ENCODE results near the gene PDE9A.

DNA sequence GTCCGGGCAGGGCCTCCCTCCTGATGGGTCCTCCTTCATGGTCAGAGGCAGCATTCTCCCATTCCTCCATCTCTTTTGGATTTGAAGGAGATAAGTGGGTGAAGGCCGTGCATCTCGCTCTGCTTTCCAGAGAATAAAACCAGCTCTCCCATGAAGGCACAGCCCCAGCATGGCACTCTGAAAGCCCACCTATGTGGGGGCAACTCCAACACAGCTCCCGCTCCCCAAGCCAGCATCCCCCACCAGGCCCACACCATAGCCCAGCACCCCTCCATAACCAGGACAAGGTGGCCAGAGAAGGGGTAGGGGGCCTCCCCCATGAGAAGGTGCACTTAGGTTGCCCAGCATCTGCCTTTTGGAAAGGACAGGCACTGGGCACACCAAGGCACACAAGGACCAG, 112.2 kb downstream of the PDE9A start:
- TF ChIP-seq, protein P1, sequence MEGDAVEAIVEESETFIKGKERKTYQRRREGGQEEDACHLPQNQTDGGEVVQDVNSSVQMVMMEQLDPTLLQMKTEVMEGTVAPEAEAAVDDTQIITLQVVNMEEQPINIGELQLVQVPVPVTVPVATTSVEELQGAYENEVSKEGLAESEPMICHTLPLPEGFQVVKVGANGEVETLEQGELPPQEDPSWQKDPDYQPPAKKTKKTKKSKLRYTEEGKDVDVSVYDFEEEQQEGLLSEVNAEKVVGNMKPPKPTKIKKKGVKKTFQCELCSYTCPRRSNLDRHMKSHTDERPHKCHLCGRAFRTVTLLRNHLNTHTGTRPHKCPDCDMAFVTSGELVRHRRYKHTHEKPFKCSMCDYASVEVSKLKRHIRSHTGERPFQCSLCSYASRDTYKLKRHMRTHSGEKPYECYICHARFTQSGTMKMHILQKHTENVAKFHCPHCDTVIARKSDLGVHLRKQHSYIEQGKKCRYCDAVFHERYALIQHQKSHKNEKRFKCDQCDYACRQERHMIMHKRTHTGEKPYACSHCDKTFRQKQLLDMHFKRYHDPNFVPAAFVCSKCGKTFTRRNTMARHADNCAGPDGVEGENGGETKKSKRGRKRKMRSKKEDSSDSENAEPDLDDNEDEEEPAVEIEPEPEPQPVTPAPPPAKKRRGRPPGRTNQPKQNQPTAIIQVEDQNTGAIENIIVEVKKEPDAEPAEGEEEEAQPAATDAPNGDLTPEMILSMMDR (IDR thresholded peaks at IDR 0.05; ENCODE audit: borderline replicate concordance, extremely low read depth, low read length, poor library complexity, severe bottlenecking), result no peak
- TF ChIP-seq EZH2 (IDR thresholded peaks at IDR 0.05; ENCODE audit: borderline replicate concordance, low read depth, low read length, severe bottlenecking), result no peak

Measured in DND-41 (cell line).